Tibial nerve (tissue), 4 donors: ENCODE results near the gene NPFFR2. TPM values are rescaled to one million over a fixed set of nuclear protein-coding genes. Genes with fewer than 3 reads are reported as not detected.
"Not testable (repeated sequence)": the region's sequence is repeated elsewhere in the genome, so short reads cannot be mapped to it uniquely, and the experiment has no call there.

ENCODE experiments used
- DNase-seq, 2 donors: peaks; one replicate each; pipeline ENCODE4 v3.0.0-alpha.2; 2019; ENCODE audit warnings: low spot score in 2 of 2
- H3K27ac ChIP-seq, 4 donors: fragments of 200-600 bp; sonication (generic) in 3 of 4; one replicate each; pipeline ENCODE4 v1.5.1; 2017 to 2019; ENCODE audit warnings: mild to moderate bottlenecking in 1 of 4
- H3K27me3 ChIP-seq, 2 donors: fragments of 200-600 bp; sonication (generic) in 1 of 2; one replicate each; pipeline versions ENCODE4 v1.5.1 to v1.6.0; 2017 to 2019
- H3K36me3 ChIP-seq, 3 donors: fragments of 200-600 bp; sonication (generic); one replicate each; pipeline ENCODE4 v1.5.1; 2018 to 2019
- H3K4me1 ChIP-seq, 4 donors: fragments of 200-600 bp; sonication (generic) in 3 of 4; one replicate each; pipeline ENCODE4 v1.5.1; 2017 to 2019
- H3K4me3 ChIP-seq, 4 donors: fragments of 200-600 bp; sonication (generic) in 3 of 4; one replicate each; pipeline ENCODE4 v1.5.1; 2017 to 2019; ENCODE audit warnings: mild to moderate bottlenecking in 1 of 4, moderate library complexity in 1 of 4
- H3K9me3 ChIP-seq, 4 donors: fragments of 200-600 bp; sonication (generic) in 3 of 4; one replicate each; pipeline ENCODE4 v1.5.1; 2017 to 2019
- CTCF ChIP-seq, 5 experiments: fragments of 200-600 bp in 3 of 5; fragments of 450-650 bp in 2 of 5; sonication (generic) in 3 of 5; IDR thresholded peaks; one replicate each; pipeline ENCODE4 v1.5.1; 2016 to 2019; ENCODE audit warnings: antibody characterized with exemption in 5 of 5, mild to moderate bottlenecking in 3 of 5, moderate library complexity in 2 of 5
- EP300 ChIP-seq, 2 donors: sonication (generic); formaldehyde crosslinking; IDR thresholded peaks; one replicate each; pipeline ENCODE4 v1.6.1; 2017; ENCODE audit warnings: antibody characterized with exemption in 2 of 2, mild to moderate bottlenecking in 1 of 2
- POLR2A ChIP-seq, 2 donors: fragments of 450-650 bp; IDR thresholded peaks; one replicate each; pipeline ENCODE4 v1.6.1; 2017; ENCODE audit warnings: antibody characterized with exemption in 2 of 2, mild to moderate bottlenecking in 2 of 2, moderate library complexity in 2 of 2
- WGBS, 2 donors: methylation state at CpG; one replicate each; pipeline ENCODE4 v1.1.5; 2018; 5-methylcytosine and 5-hydroxymethylcytosine counted together
- total RNA-seq, 4 donors: library from RNA; depleted of rRNA; stranded (reverse); fragments of >200 nt; gene quantifications; one replicate each; pipeline ENCODE4 v1.1.0, GENCODE V29; 2016

The NPFFR2 gene
- total RNA-seq, 4 donors from 2014 or later = not detected

GRCh38 chr4:72136429-72136828 is 104.6 kb downstream of the NPFFR2 start:
- Histone ChIP-seq H3K4me3 (no peak overlapping the region), H3K36me3 (no peaks in the 10 kb centered on the region), H3K9me3 (peaks cover 0 to 10% (median 0%) of the 10 kb centered on the region in 4 donors), H3K27ac (no peak overlapping the region), H3K4me1 (no peaks in the 10 kb centered on the region), H3K27me3 (no peaks in the 10 kb centered on the region)
- DNase-seq = no peak
- TF ChIP-seq CTCF (IDR thresholded peaks at IDR 0.05) (no peak), EP300 (IDR thresholded peaks at IDR 0.05) (no peak), POLR2A (IDR thresholded peaks at IDR 0.05) (no peak)
- WGBS, 2 donors = 87 to 90% methylated on average over 6 of the region's 6 CpGs

- WGBS, 2 donors = 59 to 73% methylated on average over 2 of the region's 2 CpGs
- H3K27ac ChIP-seq, H3K9me3 ChIP-seq, H3K4me3 ChIP-seq, H3K36me3 ChIP-seq, H3K27me3 ChIP-seq, DNase-seq, H3K4me1 ChIP-seq: not testable (repeated sequence)
These were observed 108.2 kb downstream of the NPFFR2 start for GRCh38 chr4:72139997-72140396.

DNA sequence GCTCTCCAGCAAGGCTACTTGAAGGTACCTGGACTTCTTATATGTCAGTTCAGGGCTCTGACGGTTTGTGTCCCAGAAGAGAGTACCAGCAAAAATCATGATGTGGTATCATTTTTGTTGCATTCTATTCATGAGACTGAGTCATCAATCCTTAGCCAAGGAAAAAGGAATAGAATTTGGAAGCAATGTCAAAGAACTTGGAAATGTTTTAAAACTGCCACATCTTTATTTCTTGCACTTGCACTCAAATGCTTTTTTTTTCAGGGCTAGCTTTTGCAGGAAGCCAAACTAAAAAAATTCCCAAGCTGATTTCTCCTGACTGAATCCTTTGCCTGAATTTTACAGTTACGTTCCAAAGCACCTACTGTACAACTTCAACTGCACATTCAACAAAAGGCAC is 112.4 kb downstream of the NPFFR2 start:
- Histone ChIP-seq H3K9me3 (peaks cover 0 to 3% (median 0%) of the 10 kb centered on the region in 4 donors), H3K27ac (no peak overlapping the region), H3K36me3 (no peaks in the 10 kb centered on the region), H3K27me3 (no peaks in the 10 kb centered on the region), H3K4me1 (no peaks in the 10 kb centered on the region), H3K4me3 (no peak overlapping the region)
- WGBS, 2 donors = 63 to 64% methylated on average over 2 of the region's 2 CpGs
- no peak for DNase-seq
- TF ChIP-seq POLR2A (IDR thresholded peaks at IDR 0.05) (no peak), CTCF (IDR thresholded peaks at IDR 0.05) (no peak), EP300 (IDR thresholded peaks at IDR 0.05) (no peak)

DNA sequence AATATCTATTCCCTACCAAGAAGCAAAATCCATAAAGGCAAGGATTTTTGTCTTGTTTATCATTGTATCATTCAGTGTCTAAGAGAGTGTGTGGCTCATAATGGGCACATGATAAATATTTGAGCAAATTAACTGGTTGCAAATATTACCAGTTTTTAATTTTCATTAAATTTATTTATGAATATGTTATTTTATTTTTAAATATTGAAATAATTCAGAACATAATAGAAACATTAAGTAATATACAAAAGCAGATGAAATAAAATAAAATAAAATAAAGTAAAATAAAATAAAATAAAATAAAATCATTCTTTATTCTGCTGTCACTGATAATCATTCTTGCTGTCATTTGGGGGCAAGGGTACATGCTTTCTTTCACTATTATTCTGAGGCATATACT is 120.9 kb downstream of the NPFFR2 start:
- peaks cover 0 to 3% (median 0%) of the 10 kb centered on the region in 4 donors for H3K9me3 ChIP-seq
- no peak for DNase-seq

GRCh38 chr4:72153634-72154033 is 121.8 kb downstream of the NPFFR2 start:
- H3K36me3 ChIP-seq, H3K27me3 ChIP-seq, DNase-seq, H3K4me1 ChIP-seq, H3K27ac ChIP-seq, H3K4me3 ChIP-seq, H3K9me3 ChIP-seq: not testable (repeated sequence)
- WGBS, 2 donors = 51% methylated on average over 8 of the region's 8 CpGs

More for the DNA sequence above, 120.9 kb downstream of the NPFFR2 start:
- no peak overlapping the region for H3K27ac ChIP-seq
- H3K36me3 ChIP-seq = no peaks in the 10 kb centered on the region
- no peak overlapping the region for H3K4me3 ChIP-seq
- no peaks in the 10 kb centered on the region for H3K27me3 ChIP-seq
- H3K4me1 ChIP-seq = no peaks in the 10 kb centered on the region
- no peak for TF ChIP-seq CTCF (IDR thresholded peaks at IDR 0.05)
- no peak for TF ChIP-seq POLR2A (IDR thresholded peaks at IDR 0.05)
- TF ChIP-seq EP300 (IDR thresholded peaks at IDR 0.05) = no peak

GRCh38 chr4:72169285-72169684 is 137.5 kb downstream of the NPFFR2 start:
- H3K4me3 ChIP-seq, DNase-seq, H3K4me1 ChIP-seq, H3K36me3 ChIP-seq, H3K27ac ChIP-seq, H3K27me3 ChIP-seq, H3K9me3 ChIP-seq: not testable (repeated sequence)
- 94 to 97% methylated on average over 13 to 14 of the region's 14 CpGs for WGBS, 2 donors

GRCh38 chr4:72169861-72170260 is 138.1 kb downstream of the NPFFR2 start:
- DNase-seq = no peak
- TF ChIP-seq CTCF (IDR thresholded peaks at IDR 0.05) (no peak), POLR2A (IDR thresholded peaks at IDR 0.05) (no peak), EP300 (IDR thresholded peaks at IDR 0.05) (no peak)
- Histone ChIP-seq H3K27me3 (no peaks in the 10 kb centered on the region), H3K4me3 (no peak overlapping the region), H3K4me1 (no peaks in the 10 kb centered on the region), H3K36me3 (no peaks in the 10 kb centered on the region), H3K27ac (no peak overlapping the region), H3K9me3 (peaks cover 0 to 6% (median 0%) of the 10 kb centered on the region in 4 donors)
- WGBS, 2 donors = 65 to 66% methylated on average over 3 of the region's 3 CpGs
